Activated T-cell treated with anti-CD3 and anti-CD28 coated beads, Interleukin-2, amount 50 U/mL, for 4 hours (primary cell): ENCODE measurements around the gene WFIKKN1. TPM values are rescaled to one million over a fixed set of nuclear protein-coding genes. Genes with fewer than 3 reads are reported as not detected.

Source experiments
- ATAC-seq, 2 donors: fragments of 200-7000 bp; cut with Tn5 transposase; one replicate each; pipeline ENCODE4 v1.10.0; 2021
- DNase-seq: peaks from one replicate; pipeline ENCODE4 v3.0.0-alpha.2; 2020
- H3K27me3 Mint-ChIP-seq: one replicate; pipeline ENCODE4 v1.8.0; 2021; ENCODE audit warnings: low read depth, mixed read lengths
- H3K36me3 Mint-ChIP-seq: one replicate; pipeline ENCODE4 v1.8.0; 2022; ENCODE audit warnings: mixed read lengths; ENCODE audit not compliant: insufficient read depth
- H3K4me1 Mint-ChIP-seq: one replicate; pipeline ENCODE4 v1.8.0; 2021; ENCODE audit warnings: low read depth, mixed read lengths
- H3K4me3 Mint-ChIP-seq: one replicate; pipeline ENCODE4 v1.8.0; 2021; ENCODE audit warnings: mild to moderate bottlenecking, moderate library complexity, mixed read lengths
- H3K9me3 Mint-ChIP-seq: one replicate; pipeline ENCODE4 v1.8.0; 2021; ENCODE audit warnings: mixed read lengths
- total RNA-seq, 3 donors: library from RNA; stranded (reverse); gene quantifications; one replicate each; pipeline ENCODE4 v1.2.1, GENCODE V29; 2021

Gene WFIKKN1
- total RNA-seq, 3 donors from 2014 or later, result 0.40 to 0.71 (median 0.49) TPM

DNA sequence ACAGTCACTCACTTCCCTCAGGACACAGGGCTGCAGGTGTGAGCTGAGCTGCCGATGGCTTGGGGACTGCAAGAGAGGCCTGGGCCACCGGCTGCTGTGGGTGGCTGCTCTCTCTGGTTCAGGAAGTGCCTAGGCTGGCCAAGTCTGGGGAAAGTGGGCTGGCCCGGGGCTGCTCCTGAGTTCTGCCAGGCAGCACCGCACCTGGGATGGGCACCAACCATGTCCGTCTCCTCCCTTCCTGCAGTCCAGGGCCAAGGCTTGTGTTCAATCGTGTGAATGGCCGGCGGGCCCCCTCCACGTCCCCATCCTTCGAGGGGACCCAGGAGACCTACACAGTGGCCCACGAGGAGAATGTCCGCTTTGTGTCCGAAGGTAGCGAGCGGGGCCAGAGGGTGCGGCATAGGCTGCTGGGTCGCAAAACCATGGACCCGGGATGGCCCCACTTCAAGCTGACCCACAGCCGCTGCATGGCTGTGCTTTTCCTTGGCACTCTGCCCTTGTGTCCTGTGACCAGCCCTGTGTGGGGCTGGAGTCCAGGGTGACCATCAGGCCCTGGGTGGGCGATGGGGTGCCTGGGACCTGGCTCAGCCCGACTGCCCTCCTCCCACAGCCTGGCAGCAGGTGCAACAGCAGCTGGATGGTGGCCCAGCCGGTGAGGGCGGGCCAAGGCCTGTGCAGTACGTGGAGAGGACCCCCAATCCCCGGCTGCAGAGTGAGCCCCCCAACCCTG, 16.6 kb downstream of the WFIKKN1 start:
- DNase-seq (no peak), ATAC-seq (no peak)
- H3K9me3 Mint-ChIP-seq, result no peaks in the 10 kb centered on the region
- no peak overlapping the region for H3K4me3 Mint-ChIP-seq
- no peaks in the 10 kb centered on the region for H3K27me3 Mint-ChIP-seq
- H3K4me1 Mint-ChIP-seq, result peaks cover 21% of the 10 kb centered on the region
- no peaks in the 10 kb centered on the region for H3K36me3 Mint-ChIP-seq

DNA sequence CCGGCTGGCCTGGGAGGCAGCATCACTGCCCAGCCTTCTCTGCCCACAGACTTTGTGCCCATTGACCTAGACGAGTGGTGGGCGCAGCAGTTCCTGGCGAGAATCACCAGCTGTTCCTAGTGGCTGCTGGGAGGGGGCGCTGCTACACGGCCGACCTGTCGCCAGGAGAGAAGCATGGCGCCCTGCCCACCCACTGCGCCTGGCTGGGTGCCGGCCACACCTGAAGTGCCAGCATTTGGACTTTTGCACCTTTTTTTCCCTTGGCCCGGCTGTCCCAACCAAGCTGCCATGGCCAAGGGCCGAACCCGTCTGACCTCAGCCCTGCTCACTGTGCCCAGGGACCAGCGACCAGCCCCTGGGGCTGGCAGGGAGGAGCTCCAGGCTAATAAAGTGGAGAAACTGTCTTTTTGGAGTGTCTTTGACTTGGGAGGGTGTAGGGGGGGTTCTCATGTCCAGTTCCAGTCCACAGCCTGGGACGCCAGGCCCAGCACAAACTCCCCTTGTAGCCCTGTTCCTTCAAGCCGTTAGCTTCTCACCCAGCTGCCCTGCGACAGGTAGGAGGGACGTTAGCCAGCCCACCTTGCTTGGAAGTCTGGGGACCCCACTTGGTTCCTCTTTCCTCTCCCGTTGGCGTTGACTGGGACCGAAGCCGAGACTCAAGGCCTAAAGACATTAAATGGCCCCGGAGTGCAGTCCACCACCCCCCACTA, 17.4 kb downstream of the WFIKKN1 start:
- peak overlapping the region; percentile 84 for H3K4me3 Mint-ChIP-seq
- H3K27me3 Mint-ChIP-seq, result no peaks in the 10 kb centered on the region
- DNase-seq, result no peak
- no peaks in the 10 kb centered on the region for H3K36me3 Mint-ChIP-seq
- no peak for ATAC-seq
- H3K4me1 Mint-ChIP-seq, result peaks cover 18% of the 10 kb centered on the region
- H3K9me3 Mint-ChIP-seq, result no peaks in the 10 kb centered on the region

DNA sequence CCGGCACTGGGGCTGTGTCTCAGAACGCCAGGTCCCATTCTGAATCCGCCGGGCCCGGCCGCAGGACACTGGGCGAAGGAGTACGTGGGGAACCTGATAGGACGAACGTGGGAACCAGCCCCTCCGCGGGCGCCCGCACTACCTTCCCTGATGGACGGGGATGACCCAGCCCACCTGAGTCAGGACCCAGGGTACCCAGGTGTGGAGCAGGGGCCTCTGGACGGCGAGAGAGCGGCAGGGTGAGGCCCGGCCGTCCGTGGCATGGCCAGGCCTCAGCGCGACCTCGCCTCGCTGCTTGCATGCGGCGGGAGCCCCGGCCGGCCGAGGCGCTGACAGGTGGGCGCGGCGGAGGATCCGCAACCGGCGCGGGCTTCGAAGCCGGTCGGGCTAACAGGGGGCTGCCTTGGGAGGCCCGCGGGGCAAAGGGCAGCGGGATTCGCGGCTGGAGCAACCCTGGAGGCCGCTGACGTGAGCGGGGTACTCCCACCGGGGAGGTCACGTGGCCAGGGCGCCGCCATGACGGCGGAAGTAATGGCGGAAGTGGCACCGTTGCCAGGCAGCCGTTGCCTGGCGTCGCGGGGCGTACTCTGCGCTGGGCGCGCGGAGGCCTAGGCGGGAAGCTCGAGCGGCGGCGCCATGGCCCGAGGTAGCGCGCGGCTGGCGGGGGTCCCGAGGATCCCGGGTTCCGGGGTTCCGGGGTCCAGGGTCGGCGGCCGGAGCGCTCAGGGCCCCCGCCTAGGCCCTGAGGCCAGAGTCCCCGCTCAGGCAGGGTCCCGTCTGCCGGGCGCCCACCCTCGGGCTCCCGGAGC, 18.2 kb downstream of the WFIKKN1 start, which contains the start of gene WDR90:
WDR90 (plus strand) TSS at position 585 of the 809 bp plus-strand sequence; CDS start at position 637, 52 bp downstream.
- ATAC-seq, result peak; percentile 90 to 92
- Mint-ChIP-seq H3K36me3 (no peaks in the 10 kb centered on the region), H3K9me3 (no peaks in the 10 kb centered on the region), H3K4me1 (peaks cover 14% of the 10 kb centered on the region), H3K4me3 (peak within 1 kb of the TSS; percentile 84), H3K27me3 (no peaks in the 10 kb centered on the region)
- peak; percentile 90 for DNase-seq

DNA sequence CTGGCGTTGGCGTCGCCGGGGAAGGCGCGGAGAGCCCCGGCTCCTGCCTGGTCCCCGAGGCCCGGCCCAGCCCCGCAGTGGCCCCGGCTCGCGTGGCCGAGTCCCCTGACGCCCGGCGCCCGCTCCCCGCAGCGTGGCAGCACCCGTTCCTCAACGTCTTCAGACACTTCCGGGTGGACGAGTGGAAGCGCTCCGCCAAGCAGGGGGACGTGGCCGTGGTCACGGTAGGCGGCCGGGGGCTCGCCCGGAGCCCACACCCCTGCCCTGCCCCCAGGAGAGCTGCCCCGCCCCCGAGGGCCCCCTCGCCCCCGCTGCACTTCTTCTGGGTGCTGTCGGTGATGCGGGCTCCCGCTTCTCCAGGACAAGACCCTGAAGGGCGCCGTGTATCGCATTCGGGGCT, 18.8 kb downstream of the WFIKKN1 start:
- peak overlapping the region; percentile 76 for H3K4me3 Mint-ChIP-seq
- no peaks in the 10 kb centered on the region for H3K36me3 Mint-ChIP-seq
- ATAC-seq, result peak; percentile 24 to 27
- H3K9me3 Mint-ChIP-seq, result no peaks in the 10 kb centered on the region
- no peak for DNase-seq
- no peaks in the 10 kb centered on the region for H3K27me3 Mint-ChIP-seq
- peaks cover 8% of the 10 kb centered on the region for H3K4me1 Mint-ChIP-seq

DNA sequence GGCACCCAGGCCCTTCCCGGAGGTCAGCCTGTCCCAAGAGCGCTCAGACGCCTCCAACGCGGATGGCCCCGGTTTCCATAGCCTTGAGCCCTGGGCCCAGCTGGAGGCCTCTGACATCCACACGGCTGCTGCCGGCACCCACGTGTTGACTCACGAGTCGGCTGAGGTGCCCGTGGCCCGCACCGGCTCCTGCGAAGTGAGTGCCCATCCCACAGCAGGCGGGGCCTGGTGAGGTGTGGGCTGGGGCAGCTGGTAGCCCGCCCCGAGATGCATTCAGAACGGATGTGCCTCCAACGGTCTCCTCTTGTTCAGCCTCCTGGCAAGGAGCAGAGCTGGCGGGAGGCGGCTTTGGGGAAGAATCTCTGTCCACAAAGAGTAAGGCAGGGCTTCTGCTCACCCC, 21.1 kb downstream of the WFIKKN1 start:
- H3K36me3 Mint-ChIP-seq, result no peaks in the 10 kb centered on the region
- no peaks in the 10 kb centered on the region for H3K27me3 Mint-ChIP-seq
- peaks cover 6% of the 10 kb centered on the region for H3K4me1 Mint-ChIP-seq
- no peaks in the 10 kb centered on the region for H3K9me3 Mint-ChIP-seq
- ATAC-seq, result no peak
- DNase-seq, result no peak
- H3K4me3 Mint-ChIP-seq, result no peak overlapping the region

DNA sequence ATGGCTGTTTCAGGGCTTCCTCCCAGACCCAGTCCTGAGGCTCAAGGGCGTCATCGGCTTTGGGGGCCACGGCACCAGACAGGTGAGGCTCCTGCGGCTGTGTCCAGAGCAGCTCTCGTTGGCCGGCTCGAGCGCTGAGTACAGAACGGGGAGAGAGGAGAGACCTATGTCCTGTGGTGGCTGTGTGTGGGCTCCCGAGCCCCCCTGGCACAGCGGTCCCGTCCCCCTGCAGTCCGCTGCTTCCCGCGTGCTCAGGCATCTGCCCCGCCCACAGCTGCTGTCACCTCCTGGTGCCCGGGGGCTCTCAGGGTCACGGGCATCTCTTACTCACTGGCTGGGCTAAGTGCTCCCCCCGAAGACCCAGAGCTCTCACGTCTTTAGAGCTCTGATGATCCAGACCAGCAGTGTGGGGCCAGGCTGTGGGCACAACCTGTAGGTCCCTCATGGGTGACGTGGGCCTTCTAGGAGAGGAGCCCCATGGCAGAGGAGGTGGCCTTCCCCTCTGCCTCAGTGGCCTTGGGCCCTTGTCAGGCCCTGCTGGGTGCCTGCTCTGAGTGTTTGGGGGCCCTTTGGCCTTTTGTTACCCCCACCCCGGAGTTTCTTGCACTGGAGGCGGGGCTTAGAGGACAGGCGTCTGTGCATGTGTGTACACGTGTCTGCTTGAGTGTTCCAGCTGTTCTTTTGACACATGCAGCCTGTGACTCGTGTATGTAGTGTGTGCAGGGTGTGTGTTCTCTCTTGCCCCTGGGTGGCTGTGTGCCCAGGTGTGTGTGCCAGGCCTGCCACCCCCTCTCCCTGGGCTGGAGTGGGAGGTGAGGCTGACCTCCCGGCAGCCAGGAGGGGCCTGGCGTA, 21.9 kb downstream of the WFIKKN1 start:
- Mint-ChIP-seq H3K9me3 (no peaks in the 10 kb centered on the region), H3K4me3 (no peak overlapping the region), H3K4me1 (peaks cover 6% of the 10 kb centered on the region), H3K36me3 (no peaks in the 10 kb centered on the region), H3K27me3 (no peaks in the 10 kb centered on the region)
- no peak for ATAC-seq
- DNase-seq, result no peak

DNA sequence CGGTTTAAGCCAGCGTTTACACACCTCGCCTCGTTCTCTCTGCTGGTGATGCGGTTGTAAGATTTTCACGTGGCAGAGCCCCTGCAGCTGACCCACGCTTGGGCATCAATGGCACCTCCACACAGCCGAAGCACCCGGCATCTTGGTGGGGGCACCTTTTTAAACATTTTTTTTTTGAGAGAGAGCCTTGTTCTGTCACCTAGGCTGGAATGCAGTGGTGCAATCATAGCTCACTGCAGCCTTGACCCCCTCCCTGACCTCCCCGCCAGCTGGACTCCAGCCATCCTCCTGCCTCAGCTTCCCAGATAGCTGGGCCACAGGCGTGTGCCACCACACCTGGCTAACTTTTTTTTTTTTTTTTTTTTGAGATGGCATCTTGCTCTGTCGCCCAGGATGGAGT, 23.2 kb downstream of the WFIKKN1 start:
- H3K4me3 Mint-ChIP-seq, result no peak overlapping the region
- no peaks in the 10 kb centered on the region for H3K9me3 Mint-ChIP-seq
- peaks cover 2% of the 10 kb centered on the region for H3K4me1 Mint-ChIP-seq
- H3K36me3 Mint-ChIP-seq, result no peaks in the 10 kb centered on the region
- no peaks in the 10 kb centered on the region for H3K27me3 Mint-ChIP-seq
- DNase-seq (no peak), ATAC-seq (no peak)

DNA sequence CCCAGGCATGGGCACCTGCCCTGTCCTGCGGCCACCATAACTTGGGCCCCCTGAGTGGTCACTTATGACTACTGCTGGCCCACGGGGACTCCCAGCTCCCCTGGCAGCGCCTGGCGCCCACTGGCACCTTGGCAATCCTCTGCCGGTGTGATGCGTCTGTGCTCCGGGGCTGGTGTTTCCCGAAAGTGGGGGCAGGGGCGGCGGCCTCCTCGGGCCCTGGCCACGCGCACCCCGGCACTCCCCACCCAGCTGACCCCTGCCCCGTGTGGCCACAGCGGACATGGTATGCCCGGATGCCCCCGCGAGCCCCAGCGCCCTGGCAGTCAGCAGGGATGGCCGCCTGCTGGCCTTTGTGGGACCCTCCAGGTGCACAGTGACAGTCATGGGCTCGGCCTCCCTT, 26.7 kb downstream of the WFIKKN1 start:
- Mint-ChIP-seq H3K4me3 (no peak overlapping the region), H3K9me3 (no peaks in the 10 kb centered on the region), H3K4me1 (peaks cover 4% of the 10 kb centered on the region), H3K27me3 (no peaks in the 10 kb centered on the region), H3K36me3 (no peaks in the 10 kb centered on the region)
- ATAC-seq (no peak), DNase-seq (no peak)

DNA sequence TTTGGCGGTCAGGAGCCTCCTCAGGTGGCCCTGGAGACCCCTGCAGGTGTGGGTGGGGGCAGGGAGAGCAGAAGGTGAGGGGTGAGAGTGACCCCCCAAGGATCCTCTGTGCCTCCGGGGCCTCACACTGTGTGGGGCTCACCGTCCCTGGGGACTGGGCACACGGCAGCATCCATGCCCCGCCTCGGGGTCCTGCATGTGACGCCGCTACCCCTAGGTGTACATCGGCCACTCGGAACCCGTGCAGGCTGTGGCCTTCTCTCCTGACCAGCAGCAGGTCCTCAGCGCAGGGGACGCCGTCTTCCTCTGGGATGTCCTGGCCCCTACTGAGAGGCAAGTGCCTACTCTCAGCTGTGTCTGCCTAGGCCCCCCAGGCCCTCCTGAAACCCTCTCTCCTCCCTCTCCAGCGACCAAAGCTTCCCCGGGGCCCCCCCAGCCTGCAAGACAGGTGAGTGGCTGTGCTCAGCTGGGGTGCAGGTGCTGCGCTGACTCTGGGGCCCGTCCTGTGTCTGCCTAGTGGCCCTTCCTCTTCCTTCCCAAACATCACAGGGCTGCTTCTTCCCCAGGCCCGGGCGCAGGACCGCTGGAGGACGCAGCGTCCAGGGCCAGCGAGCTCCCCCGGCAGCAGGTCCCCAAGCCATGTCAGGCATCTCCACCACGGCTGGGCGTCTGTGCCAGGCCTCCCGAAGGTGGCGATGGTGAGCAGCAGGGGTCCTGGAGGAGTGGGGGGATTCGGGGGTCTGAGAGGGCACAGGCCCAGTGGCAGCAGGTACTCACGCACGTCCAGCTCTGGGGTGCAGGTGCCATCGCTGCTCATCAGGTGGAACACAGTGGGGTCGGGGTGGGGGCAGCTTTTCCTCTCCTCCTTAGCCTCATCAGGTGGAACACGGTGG, 28.1 kb downstream of the WFIKKN1 start:
- ATAC-seq, result no peak
- Mint-ChIP-seq H3K9me3 (no peaks in the 10 kb centered on the region), H3K27me3 (no peaks in the 10 kb centered on the region), H3K4me3 (no peak overlapping the region), H3K36me3 (no peaks in the 10 kb centered on the region), H3K4me1 (peaks cover 4% of the 10 kb centered on the region)
- no peak for DNase-seq

DNA sequence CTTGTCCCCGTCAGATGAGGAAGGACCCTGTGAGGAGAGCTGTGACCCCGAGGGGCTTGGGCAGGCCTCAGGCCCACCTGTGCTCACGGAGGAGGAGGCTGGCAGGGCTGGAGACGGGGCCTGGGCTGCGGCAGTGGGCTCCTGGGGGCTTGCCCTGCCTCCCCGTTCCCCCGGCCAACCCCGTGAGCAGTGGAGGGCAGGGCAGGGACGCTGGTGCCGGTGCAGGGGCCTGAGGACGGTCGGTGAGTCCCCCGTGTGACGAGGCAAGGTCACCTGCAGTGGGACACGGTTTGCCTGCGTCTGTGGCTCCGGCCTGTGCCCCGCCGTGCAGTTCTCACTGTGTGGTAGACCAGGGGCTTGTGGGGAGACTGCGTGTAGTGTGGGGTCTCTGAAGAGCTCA, 28.8 kb downstream of the WFIKKN1 start:
- Mint-ChIP-seq H3K4me3 (no peak overlapping the region), H3K4me1 (peaks cover 4% of the 10 kb centered on the region), H3K9me3 (no peaks in the 10 kb centered on the region), H3K36me3 (no peaks in the 10 kb centered on the region), H3K27me3 (no peaks in the 10 kb centered on the region)
- ATAC-seq (no peak), DNase-seq (no peak)

DNA sequence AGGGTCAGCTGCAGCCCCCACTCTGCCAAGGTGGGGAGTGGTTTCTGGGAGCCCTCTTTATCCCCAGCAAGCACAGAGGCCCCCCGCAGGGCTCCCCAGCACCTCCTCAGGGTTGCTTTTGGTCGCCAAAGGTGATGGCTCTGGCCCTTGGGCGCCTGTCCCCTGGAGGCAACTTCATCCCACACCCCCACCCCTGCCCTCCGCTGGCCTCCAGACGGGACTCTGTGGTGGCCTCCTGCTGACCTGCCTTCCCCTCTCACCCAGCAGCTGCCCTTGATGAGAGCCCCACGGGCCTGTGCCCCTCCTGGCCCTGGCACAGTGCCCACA, 29.3 kb downstream of the WFIKKN1 start:
- Mint-ChIP-seq H3K9me3 (no peaks in the 10 kb centered on the region), H3K36me3 (no peaks in the 10 kb centered on the region), H3K27me3 (no peaks in the 10 kb centered on the region), H3K4me1 (peaks cover 4% of the 10 kb centered on the region), H3K4me3 (no peak overlapping the region)
- ATAC-seq (peak; percentile 6 to 7), DNase-seq (no peak)

DNA sequence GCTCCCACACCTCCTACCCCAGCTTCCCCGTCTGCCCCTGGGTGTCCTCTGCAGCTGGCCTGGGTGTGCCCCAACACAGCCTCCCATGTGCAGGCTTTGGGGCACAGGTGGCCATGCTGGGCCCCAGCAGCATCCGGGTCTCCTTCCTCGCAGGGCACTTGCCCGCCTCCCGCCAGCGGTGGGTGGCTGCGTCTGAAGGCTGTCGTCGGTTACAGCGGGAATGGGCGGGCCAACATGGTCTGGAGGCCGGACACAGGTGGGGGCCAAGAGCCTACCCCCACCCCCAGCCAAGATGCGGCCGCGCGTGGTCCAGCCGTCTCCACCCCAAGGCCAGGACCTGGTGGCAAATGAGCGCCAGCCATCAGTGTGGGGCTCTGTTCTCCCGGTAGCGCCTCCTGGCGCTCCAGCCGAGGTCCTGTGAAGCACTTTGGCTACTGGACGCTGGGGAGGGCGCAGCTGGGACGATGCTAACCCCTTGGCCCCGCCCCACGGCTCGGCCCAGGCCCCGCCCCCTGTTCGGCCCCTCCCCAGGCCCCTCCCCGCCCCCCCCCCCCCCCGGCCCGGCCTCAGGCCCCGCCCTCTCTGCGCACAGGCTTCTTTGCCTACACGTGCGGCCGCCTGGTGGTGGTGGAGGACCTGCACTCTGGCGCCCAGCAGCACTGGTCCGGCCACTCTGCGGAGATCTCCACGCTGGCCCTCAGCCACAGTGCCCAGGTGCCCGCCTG, 29.8 kb downstream of the WFIKKN1 start:
- Mint-ChIP-seq H3K27me3 (no peaks in the 10 kb centered on the region), H3K4me3 (no peak overlapping the region), H3K4me1 (peaks cover 4% of the 10 kb centered on the region), H3K36me3 (no peaks in the 10 kb centered on the region), H3K9me3 (no peaks in the 10 kb centered on the region)
- DNase-seq, result peak; percentile 54
- peak; percentile 70 to 75 for ATAC-seq
